A549 (cell line): ENCODE results near the gene MSI2. TPM values are rescaled to one million over a fixed set of nuclear protein-coding genes. Genes with fewer than 3 reads are reported as not detected.

ENCODE experiments used
- ATAC-seq, 2 experiments: fragments of 200-7000 bp in 1 of 2; fragments of >200 bp in 1 of 2; cut with Nextera tagmentation in 1 of 2; cut with Tn5 transposase in 1 of 2; 3 replicates each; pipeline versions ENCODE4 v1.8.0 to v1.9.1; 2018 to 2020; ENCODE audit warnings: mild to moderate bottlenecking in 1 of 2, moderate library complexity in 1 of 2
- CTCF ChIA-PET: fragments of 300-600 bp; sonication (Branson Sonifier 250); formaldehyde crosslinking; extraction: SDS; loops from one replicate; lab custom pipeline; 2021; ENCODE audit warnings: antibody characterized with exemption, inconsistent platforms; lab: Yijun Ruan, JAX
- POLR2A ChIA-PET: fragments of 350-600 bp; formaldehyde crosslinking; extraction: SDS; loops from one replicate; lab custom pipeline; 2021; ENCODE audit warnings: antibody characterized with exemption, inconsistent platforms; lab: Yijun Ruan, JAX
- DNase-seq, 2 experiments: peaks; one replicate each; pipeline versions ENCODE4 v3.0.0 to v3.0.0-alpha.2; 2011 to 2016; ENCODE audit warnings: low read depth in 1 of 2, low spot score in 1 of 2
- FAIRE-seq: peaks from 2 replicates; lab custom pipeline; 2011; peaks lifted over from hg19 to GRCh38; lab: Jason Lieb, UNC
- H3K27ac ChIP-seq, 2 experiments: fragments of >200 bp; sonication (Bioruptor Twin); formaldehyde crosslinking; 3 replicates each; pipeline ENCODE4 v1.5.1; 2016 to 2017
- H3K4me1 ChIP-seq: fragments of >200 bp; sonication (Bioruptor Twin); formaldehyde crosslinking; 3 replicates; pipeline ENCODE4 v1.6.1; 2016
- H3K4me2 ChIP-seq: fragments of >200 bp; sonication (Bioruptor Twin); formaldehyde crosslinking; 3 replicates; pipeline ENCODE4 v1.6.1; 2016
- H3K4me3 ChIP-seq: fragments of >200 bp; sonication (Bioruptor Twin); formaldehyde crosslinking; 3 replicates; pipeline ENCODE4 v1.5.1; 2016
- H3K9me3 ChIP-seq: fragments of >200 bp; sonication (Bioruptor Twin); formaldehyde crosslinking; 3 replicates; pipeline ENCODE4 v1.6.1; 2016
- BHLHE40 ChIP-seq: IDR thresholded peaks from 2 replicates; pipeline ENCODE4 v1.6.1; 2012; ENCODE audit warnings: low read depth, low read length, inconsistent platforms
- CEBPB ChIP-seq, 2 experiments: fragments of >200 bp in 1 of 2; sonication (Bioruptor Twin) in 1 of 2; formaldehyde crosslinking in 1 of 2; IDR thresholded peaks; 2 replicates each; pipeline ENCODE4 v1.6.1; 2012 to 2016
- E2F6 ChIP-seq: IDR thresholded peaks from 2 replicates; pipeline ENCODE4 v1.6.1; 2012; ENCODE audit warnings: low read depth, borderline replicate concordance
- EP300 ChIP-seq, 2 experiments: fragments of >200 bp; sonication (Bioruptor Twin); formaldehyde crosslinking; IDR thresholded peaks; 2 replicates in 1 of 2; 3 replicates in 1 of 2; pipeline ENCODE4 v1.6.1; 2016 to 2017
- FOSL2 ChIP-seq, 2 experiments: fragments of 450-650 bp in 1 of 2; fragments of >200 bp in 1 of 2; sonication (Bioruptor Twin) in 1 of 2; formaldehyde crosslinking; IDR thresholded peaks; 2 replicates each; pipeline versions ENCODE4 v1.5.0 to v1.6.1; 2016 to 2020; ENCODE audit warnings: mild to moderate bottlenecking in 1 of 2, moderate library complexity in 1 of 2
- GATA3 ChIP-seq: IDR thresholded peaks from 2 replicates; pipeline ENCODE4 v1.6.1; 2012; ENCODE audit warnings: borderline replicate concordance
- JUN ChIP-seq, 2 experiments: fragments of >200 bp; sonication (Bioruptor Twin); formaldehyde crosslinking; IDR thresholded peaks; 2 replicates in 1 of 2; 3 replicates in 1 of 2; pipeline ENCODE4 v1.6.1; 2016 to 2017
- MAZ ChIP-seq: fragments of 150-350 bp; IDR thresholded peaks from 2 replicates; pipeline ENCODE4 v1.6.1; 2014; ENCODE audit warnings: antibody characterized with exemption, low read depth, low read length, borderline replicate concordance
- PBX3 ChIP-seq: IDR thresholded peaks from 2 replicates; pipeline ENCODE4 v1.6.1; 2012
- REST ChIP-seq: fragments of 200-600 bp; sonication (generic); IDR thresholded peaks from 2 replicates; pipeline ENCODE4 v1.6.1; 2016; ENCODE audit warnings: antibody characterized with exemption, mild to moderate bottlenecking, moderate library complexity
- SREBF2 ChIP-seq: fragments of 450-650 bp; IDR thresholded peaks from 2 replicates; pipeline ENCODE4 v1.6.1; 2014; ENCODE audit warnings: mild to moderate bottlenecking, moderate library complexity
- USF2 ChIP-seq: fragments of 450-650 bp; IDR thresholded peaks from 2 replicates; pipeline ENCODE4 v1.6.1; 2014; ENCODE audit warnings: antibody characterized with exemption
- ZNF302 ChIP-seq: fragments of 250-450 bp; sonication (Bioruptor Pico); IDR thresholded peaks from 2 replicates; pipeline ENCODE4 v1.9.0; 2021; ENCODE audit warnings: inconsistent platforms, mild to moderate bottlenecking, moderate library complexity
- WGBS: methylation state at CpG from one replicate; pipeline ENCODE4 v1.1.6; 2017; ENCODE audit errors: missing lambda C conversion rate; 5-methylcytosine and 5-hydroxymethylcytosine counted together
- polyA plus RNA-seq, 4 experiments: library from polyadenylated mRNA; depleted of rRNA in 3 of 4; stranded (reverse); fragments of >200 nt; fragmentation: RNase III in 1 of 4; extraction: RNeasy Plus Mini Kit Qiagen cat#74134 plus additional on column Dnase treatment in 1 of 4; gene quantifications; 2 replicates in 3 of 4; 3 replicates in 1 of 4; pipeline ENCODE4 v1.2.3, GENCODE V29; 2011 to 2017

Gene MSI2
- polyA plus RNA-seq, 2 of the 4 experiments (the other 2 are of a cell fraction) = 43.6 to 44.4 TPM

- DNase-seq (peak; percentile 28 to 44), FAIRE-seq (no peak), ATAC-seq (peak; percentile 70 to 72; a peak in 5 of 6 replicates)
- TF ChIP-seq FOSL2 (IDR thresholded peaks at IDR 0.05) (peak; percentile 42; the same call in 1 of the 2 replicates), FOSL2 (CRISPR knock-in tag; IDR thresholded peaks at IDR 0.05) (peak; percentile 58), JUN (IDR thresholded peaks at IDR 0.05) (no peak), MAZ (no peak), PBX3 (no peak), SREBF2 (no peak), GATA3 (no peak), ZNF302 (CRISPR knock-in tag) (no peak)
- Histone ChIP-seq H3K4me3 (no peak overlapping the region), H3K4me2 (peak overlapping the region; percentile 41), H3K9me3 (peaks cover 9% of the 10 kb centered on the region), H3K27ac (peak overlapping the region; percentile 6 to 59; a peak in 5 of 6 replicates), H3K4me1 (peaks cover 20% of the 10 kb centered on the region)
- ChIA-PET POLR2A (no interaction called here), CTCF (interaction anchor here (0.9 to 2.3 kb wide), 4 partner anchors 13 to 448 kb away, joined by 3 to 6 read pairs (median 4); no protein-coding TSS in a partner anchor)
- 89% methylated on average over 10 of the region's 10 CpGs for WGBS
These were observed 38.5 kb downstream of the MSI2 start for GRCh38 chr17:57294629-57295501.

GRCh38 chr17:57295526-57296023 is 39.3 kb downstream of the MSI2 start:
- H3K4me3 ChIP-seq = no peak overlapping the region
- FAIRE-seq = no peak
- CTCF ChIA-PET = interaction anchor here (0.9 to 2.3 kb wide), 3 partner anchors 13 to 447 kb away, joined by 4 to 6 read pairs (median 4); no protein-coding TSS in a partner anchor
- H3K9me3 ChIP-seq = peaks cover 9% of the 10 kb centered on the region
- POLR2A ChIA-PET = interaction anchor here (0.7 kb wide), 2 partner anchors 253 to 445 kb away, joined by 5 to 7 read pairs; no protein-coding TSS in a partner anchor
- H3K4me2 ChIP-seq = peak overlapping the region; percentile 41
- peaks cover 20% of the 10 kb centered on the region for H3K4me1 ChIP-seq
- TF ChIP-seq EP300 (IDR thresholded peaks at IDR 0.05) (peak in 1 of 2 experiments; percentile 57; a peak in 1 of 5 replicates), USF2 (no peak), CEBPB (IDR thresholded peaks at IDR 0.05) (no peak), GATA3 (peak; percentile 45; the same call in 1 of the 2 replicates), REST (no peak), BHLHE40 (no peak), E2F6 (no peak)
- TF ChIP-seq, all 56 proteins: peak for 2
- DNase-seq (peak in 1 of 2 experiments; percentile 33), ATAC-seq (peak; percentile 36 to 59; a peak in 4 of 6 replicates)
- peak overlapping the region; percentile 6 to 59; a peak in 4 of 6 replicates for H3K27ac ChIP-seq
- 75% methylated on average over 5 of the region's 5 CpGs for WGBS
